HG03521 (cell line): ENCODE measurements around the gene OXA1L.
"Not testable (repeated sequence)": the region's sequence is repeated elsewhere in the genome, so short reads cannot be mapped to it uniquely, and the experiment has no call there.

Experiments used
- ATAC-seq: cut with Tn5 transposase; IDR thresholded peaks from one replicate; pipeline ENCODE4 v1.9.1; 2021; ENCODE audit warnings: mild to moderate bottlenecking, moderate library complexity; ENCODE audit not compliant: unreplicated experiment

OXA1L gene

GRCh38 chr14:22767323-22767589 lies 768 bp downstream of the OXA1L start:
- ATAC-seq: no peak

GRCh38 chr14:22768947-22769346 lies 2.5 kb downstream of the OXA1L start:
- ATAC-seq: no peak

- no peak for ATAC-seq
Observed at GRCh38 chr14:22769369-22769768, 2.9 kb downstream of the OXA1L start.

- ATAC-seq: no peak
Observed at GRCh38 chr14:22770481-22771187, 4.1 kb downstream of the OXA1L start.

- no peak for ATAC-seq
Observed at GRCh38 chr14:22772725-22773124, 6.2 kb downstream of the OXA1L start.

- ATAC-seq: no peak
Observed at GRCh38 chr14:22773162-22774010, 6.9 kb downstream of the OXA1L start.

GRCh38 chr14:22774011-22774706 lies 7.7 kb downstream of the OXA1L start:
- ATAC-seq: no peak

- no peak for ATAC-seq
Observed at GRCh38 chr14:22776215-22776614, 9.7 kb downstream of the OXA1L start.

- not testable (repeated sequence) for ATAC-seq
Observed at GRCh38 chr14:22776849-22777248, 10.4 kb downstream of the OXA1L start.

- ATAC-seq: no peak
Observed at GRCh38 chr14:22778084-22778483, 11.6 kb downstream of the OXA1L start.

GRCh38 chr14:22780105-22780679 lies 13.7 kb downstream of the OXA1L start:
- no peak for ATAC-seq

GRCh38 chr14:22780941-22781300 lies 14.4 kb downstream of the OXA1L start:
- ATAC-seq: no peak

GRCh38 chr14:22781301-22781991 lies 15.0 kb downstream of the OXA1L start:
- ATAC-seq: no peak

GRCh38 chr14:22786685-22787084 lies 20.2 kb downstream of the OXA1L start:
- no peak for ATAC-seq

GRCh38 chr14:22791301-22791700 lies 24.8 kb downstream of the OXA1L start:
- no peak for ATAC-seq

GRCh38 chr14:22792158-22792557 lies 25.7 kb downstream of the OXA1L start:
- no peak for ATAC-seq

- not testable (repeated sequence) for ATAC-seq
Observed at GRCh38 chr14:22793550-22793949, 27.1 kb downstream of the OXA1L start.

- no peak for ATAC-seq
Observed at GRCh38 chr14:22793976-22794375, 27.5 kb downstream of the OXA1L start.

GRCh38 chr14:22794551-22794951 lies 28.1 kb downstream of the OXA1L start:
- no peak for ATAC-seq

GRCh38 chr14:22796087-22796707 lies 29.7 kb downstream of the OXA1L start:
- ATAC-seq: no peak
